Lung (tissue), 12 donors: ENCODE measurements around the gene HEXA. TPM values are rescaled to one million over a fixed set of nuclear protein-coding genes. Genes with fewer than 3 reads are reported as not detected.

Source experiments
- ATAC-seq: fragments of 200-7000 bp; cut with Tn5 transposase; one replicate; pipeline ENCODE4 v1.9.1; 2020; ENCODE audit warnings: moderate number of reproducible peaks; ENCODE audit not compliant: insufficient read depth, low FRiP score
- DNase-seq, 3 donors: peaks; one replicate each; pipeline ENCODE4 v3.0.0-alpha.2; 2013 to 2017
- H3K27ac ChIP-seq, 2 donors: one replicate each; pipeline ENCODE4 v1.5.1; 2013; ENCODE audit warnings: mild to moderate bottlenecking in 2 of 2, moderate library complexity in 2 of 2, control low read depth in 1 of 2, inconsistent platforms in 1 of 2, low read depth in 1 of 2, low read length in 1 of 2
- H3K27me3 ChIP-seq, 3 donors: one replicate each; pipeline ENCODE4 v1.5.1; 2013; ENCODE audit warnings: low read length in 2 of 3; ENCODE audit not compliant: control insufficient read depth in 3 of 3, insufficient read depth in 3 of 3
- H3K36me3 ChIP-seq, 4 donors: one replicate each; pipeline ENCODE4 v1.5.1; 2013; ENCODE audit warnings: low read length in 4 of 4, mild to moderate bottlenecking in 1 of 4, moderate library complexity in 1 of 4; ENCODE audit not compliant: control insufficient read depth in 4 of 4, insufficient read depth in 4 of 4
- H3K4me1 ChIP-seq, 5 donors: one replicate each; pipeline ENCODE4 v1.5.1; 2013; ENCODE audit warnings: low read length in 5 of 5, mild to moderate bottlenecking in 2 of 5, moderate library complexity in 1 of 5; ENCODE audit not compliant: control insufficient read depth in 5 of 5, insufficient read depth in 5 of 5
- H3K4me3 ChIP-seq: one replicate; pipeline ENCODE4 v1.5.1; 2013; ENCODE audit warnings: mild to moderate bottlenecking, control low read depth, moderate library complexity
- H3K9ac ChIP-seq, 2 donors: one replicate each; pipeline ENCODE4 v1.5.1; 2013; ENCODE audit warnings: low read length in 2 of 2, control low read depth in 1 of 2; ENCODE audit not compliant: insufficient read depth in 1 of 2
- H3K9me3 ChIP-seq, 4 donors: one replicate each; pipeline ENCODE4 v1.5.1; 2013; ENCODE audit warnings: low read length in 3 of 4, mild to moderate bottlenecking in 1 of 4, moderate library complexity in 1 of 4; ENCODE audit not compliant: control insufficient read depth in 4 of 4, insufficient read depth in 3 of 4
- WGBS, 2 donors: extraction: QIAGEN DNeasy Blood & Tissue Kit; methylation state at CpG; one replicate each; pipeline ENCODE4 v1.1.7; 2013; 5-methylcytosine and 5-hydroxymethylcytosine counted together
- polyA plus RNA-seq, 2 donors: library from polyadenylated mRNA; stranded (reverse); fragments of 200-250 nt; gene quantifications; one replicate each; pipeline ENCODE4 v1.2.1, GENCODE V29; 2013
- total RNA-seq, 2 donors: library from RNA; depleted of rRNA in 1 of 2; stranded (reverse); fragments of >200 nt in 1 of 2; gene quantifications; one replicate each; pipeline ENCODE4 v1.2.1, GENCODE V29; 2014 to 2021
- TF ChIP-seq, protein P1 (sequence below): IDR thresholded peaks from 2 replicates; pipeline ENCODE4 v1.5.1; 2012; ENCODE audit warnings: mild to moderate bottlenecking; ENCODE audit errors: control extremely low read depth, extremely low read depth
- donor health status: control.
- donor health status: control.
- donor health status: Bipolar disorder and iron deficiency.
- donor health status: healthy.
- donor health status: DM: yes; HTN: yes; CAD: no.

The HEXA gene
- total and polyA plus RNA-seq, 4 donors = 108 to 156 (median 133) TPM

DNA sequence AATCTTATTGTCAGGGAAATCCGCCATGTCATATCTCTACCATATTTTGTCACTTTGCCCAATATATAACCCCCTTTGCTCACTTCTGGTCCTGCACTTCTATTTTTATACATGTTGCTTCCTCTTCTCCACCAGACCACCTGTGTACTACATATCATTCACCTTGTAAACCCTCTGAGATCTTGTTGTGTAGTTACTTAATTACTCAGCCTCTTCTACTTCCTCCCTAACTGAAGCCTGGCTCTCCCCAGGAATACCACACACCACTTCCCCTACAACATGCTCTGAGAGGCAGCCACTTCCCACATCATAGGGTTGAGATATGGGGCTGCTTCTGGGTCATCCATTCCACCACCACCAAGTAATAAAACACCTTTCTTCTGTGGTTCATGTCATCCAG lies 10.0 kb downstream of the HEXA start:
- no peaks in the 10 kb centered on the region for H3K27me3 ChIP-seq
- H3K36me3 ChIP-seq = peaks cover 0 to 8% (median 3%) of the 10 kb centered on the region in 4 donors
- ATAC-seq (no peak), DNase-seq (no peak)
- H3K27ac ChIP-seq = no peak overlapping the region
- peaks cover 0 to 3% (median 0%) of the 10 kb centered on the region in 5 donors for H3K4me1 ChIP-seq
- H3K9ac ChIP-seq = no peak overlapping the region
- WGBS, 2 donors = 41 to 76% methylated on average over 1 of the region's 1 CpG
- TF ChIP-seq, protein P1, sequence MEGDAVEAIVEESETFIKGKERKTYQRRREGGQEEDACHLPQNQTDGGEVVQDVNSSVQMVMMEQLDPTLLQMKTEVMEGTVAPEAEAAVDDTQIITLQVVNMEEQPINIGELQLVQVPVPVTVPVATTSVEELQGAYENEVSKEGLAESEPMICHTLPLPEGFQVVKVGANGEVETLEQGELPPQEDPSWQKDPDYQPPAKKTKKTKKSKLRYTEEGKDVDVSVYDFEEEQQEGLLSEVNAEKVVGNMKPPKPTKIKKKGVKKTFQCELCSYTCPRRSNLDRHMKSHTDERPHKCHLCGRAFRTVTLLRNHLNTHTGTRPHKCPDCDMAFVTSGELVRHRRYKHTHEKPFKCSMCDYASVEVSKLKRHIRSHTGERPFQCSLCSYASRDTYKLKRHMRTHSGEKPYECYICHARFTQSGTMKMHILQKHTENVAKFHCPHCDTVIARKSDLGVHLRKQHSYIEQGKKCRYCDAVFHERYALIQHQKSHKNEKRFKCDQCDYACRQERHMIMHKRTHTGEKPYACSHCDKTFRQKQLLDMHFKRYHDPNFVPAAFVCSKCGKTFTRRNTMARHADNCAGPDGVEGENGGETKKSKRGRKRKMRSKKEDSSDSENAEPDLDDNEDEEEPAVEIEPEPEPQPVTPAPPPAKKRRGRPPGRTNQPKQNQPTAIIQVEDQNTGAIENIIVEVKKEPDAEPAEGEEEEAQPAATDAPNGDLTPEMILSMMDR = no peak
- H3K9me3 ChIP-seq = no peaks in the 10 kb centered on the region
- H3K4me3 ChIP-seq = no peak overlapping the region

DNA sequence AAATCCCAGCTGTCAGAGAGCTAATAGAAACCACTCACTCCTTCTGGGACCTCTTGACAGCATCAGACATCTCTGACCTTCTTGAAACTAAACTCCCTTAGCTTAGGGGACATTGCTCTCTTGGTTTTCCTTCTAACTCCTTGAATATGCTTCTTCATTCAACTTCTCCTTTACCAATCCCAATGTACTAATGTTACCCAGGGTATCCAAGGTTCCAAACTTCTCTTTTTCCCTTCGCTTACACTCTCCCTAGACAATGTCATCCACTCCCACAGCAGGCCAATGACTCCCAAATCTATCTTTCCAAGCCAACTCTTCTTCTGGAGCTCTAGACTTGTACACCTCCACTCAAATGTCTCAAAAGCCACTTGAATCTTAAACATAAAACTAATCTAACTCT lies 14.6 kb downstream of the HEXA start:
- peaks cover 0 to 9% (median 6%) of the 10 kb centered on the region in 4 donors for H3K36me3 ChIP-seq
- no peak overlapping the region for H3K9ac ChIP-seq
- no peak overlapping the region for H3K27ac ChIP-seq
- H3K9me3 ChIP-seq = no peaks in the 10 kb centered on the region
- H3K4me1 ChIP-seq = peaks cover 0 to 12% (median 0%) of the 10 kb centered on the region in 5 donors
- no peak for DNase-seq
- H3K4me3 ChIP-seq = no peak overlapping the region
- ATAC-seq = no peak
- 81 to 85% methylated on average over 1 of the region's 1 CpG for WGBS, 2 donors
- TF ChIP-seq, protein P1 = no peak
- no peaks in the 10 kb centered on the region for H3K27me3 ChIP-seq

DNA sequence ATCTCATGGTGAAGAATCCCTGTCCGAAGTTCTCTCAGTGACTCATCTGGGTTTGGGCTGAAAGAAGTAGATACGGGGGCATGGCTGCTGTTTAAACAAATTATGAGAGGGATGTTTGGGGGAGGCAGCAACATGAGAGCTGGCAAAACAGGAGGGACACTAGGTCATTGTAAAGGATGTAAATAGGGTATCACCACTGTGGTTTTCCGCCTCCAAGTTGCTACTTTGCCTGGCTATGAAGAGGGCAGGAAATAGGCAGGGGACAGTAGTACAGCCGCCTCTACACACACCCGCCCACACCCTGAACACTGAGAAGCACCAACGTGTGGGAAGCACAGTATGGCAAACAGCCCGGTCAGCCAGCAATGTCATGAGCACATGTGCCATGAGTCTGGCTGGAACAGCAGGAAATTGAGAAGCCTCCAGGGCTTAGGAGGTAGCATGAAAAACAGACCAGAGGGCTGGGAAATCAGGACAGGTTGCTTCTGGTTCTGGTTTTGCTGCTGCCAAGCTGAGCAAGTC lies 17.1 kb downstream of the HEXA start:
- H3K9me3 ChIP-seq = no peaks in the 10 kb centered on the region
- 47 to 60% methylated on average over 7 of the region's 7 CpGs for WGBS, 2 donors
- H3K4me3 ChIP-seq = no peak overlapping the region
- H3K27me3 ChIP-seq = no peaks in the 10 kb centered on the region
- peak overlapping the region in 1 of 2 donors; percentile 57 for H3K27ac ChIP-seq
- peaks cover 8 to 31% (median 21%) of the 10 kb centered on the region in 4 donors for H3K36me3 ChIP-seq
- TF ChIP-seq, protein P1 = no peak
- ATAC-seq (peak; percentile 27), DNase-seq (peak in 2 of 3 donors; percentile 14 to 32)
- no peak overlapping the region for H3K9ac ChIP-seq
- peaks cover 0 to 12% (median 0%) of the 10 kb centered on the region in 5 donors for H3K4me1 ChIP-seq

DNA sequence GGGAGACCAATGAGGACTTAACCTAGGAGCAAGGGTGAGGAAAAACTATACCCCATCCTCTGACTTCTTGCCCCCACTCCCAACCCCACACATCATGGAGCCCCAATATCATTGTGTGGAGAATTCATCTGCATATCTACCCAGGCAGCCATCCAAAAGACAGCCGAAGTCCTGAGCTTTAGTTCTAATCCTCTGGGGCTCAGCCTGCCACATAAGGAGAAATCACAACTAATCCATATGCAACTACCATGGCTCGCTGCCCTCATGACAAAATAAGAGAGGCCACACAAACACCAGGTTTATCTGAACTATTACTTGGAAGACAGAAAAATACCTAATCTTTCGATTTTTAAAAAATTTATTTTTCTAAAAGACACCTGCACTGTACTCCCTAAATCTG lies 17.7 kb downstream of the HEXA start:
- no peak overlapping the region for H3K4me3 ChIP-seq
- peaks cover 9 to 35% (median 20%) of the 10 kb centered on the region in 4 donors for H3K36me3 ChIP-seq
- ATAC-seq = no peak
- DNase-seq = no peak
- TF ChIP-seq, protein P1 = no peak
- WGBS, 2 donors = 88 to 89% methylated on average over 3 of the region's 3 CpGs
- H3K27me3 ChIP-seq = no peaks in the 10 kb centered on the region
- H3K27ac ChIP-seq = no peak overlapping the region
- peaks cover 0 to 12% (median 0%) of the 10 kb centered on the region in 5 donors for H3K4me1 ChIP-seq
- H3K9ac ChIP-seq = no peak overlapping the region
- H3K9me3 ChIP-seq = no peaks in the 10 kb centered on the region
